Mucosa of descending colon (tissue), 3 donors: Measurements from ENCODE around the gene SLC5A5. TPM values are rescaled to one million over a fixed set of nuclear protein-coding genes. Genes with fewer than 3 reads are reported as not detected.
A peak's percentile ranks its signal among the peaks of the same experiment; 100 is the strongest.

Experiments
- ATAC-seq: fragments of 200-7000 bp; cut with Tn5 transposase; one replicate; pipeline ENCODE4 v1.9.1; 2020; ENCODE audit warnings: mild to moderate bottlenecking, moderate library complexity
- DNase-seq, 3 donors: peaks; one replicate each; pipeline ENCODE4 v3.0.0-alpha.2; 2020
- H3K36me3 ChIP-seq: fragments of 200-600 bp; one replicate; pipeline ENCODE4 v1.8.0; 2021; ENCODE audit warnings: low read depth, mild to moderate bottlenecking
- H3K4me1 ChIP-seq: fragments of 200-600 bp; one replicate; pipeline ENCODE4 v1.8.0; 2021; ENCODE audit warnings: low read depth, mild to moderate bottlenecking
- H3K4me3 ChIP-seq: fragments of 200-600 bp; one replicate; pipeline ENCODE4 v1.8.0; 2021; ENCODE audit warnings: mild to moderate bottlenecking
- H3K9me3 ChIP-seq: fragments of 200-600 bp; one replicate; pipeline ENCODE4 v1.8.0; 2021; ENCODE audit warnings: mild to moderate bottlenecking
- CTCF ChIP-seq: fragments of 200-600 bp; IDR thresholded peaks from one replicate; pipeline ENCODE4 v1.8.0; 2022; ENCODE audit warnings: antibody characterized with exemption, mild to moderate bottlenecking
- intact Hi-C, 2 donors: fragments of 100-400 bp; cut with DNase I in 1 of 2; cut with micrococcal nuclease in 1 of 2; formaldehyde crosslinking; loops; one replicate each; pipeline versions ENCODE4 v1.11.0 to v1.11.1; 2022; cut with DNase I, micrococcal nuclease
- total RNA-seq, 3 donors: library from RNA; stranded (reverse); fragmentation: NEBNext Ultra II Directional in 2 of 3; extraction: Animal tissue kit (Norgen Biotek cat#: 25700) in 2 of 3; gene quantifications; one replicate each; pipeline versions ENCODE4 v1.2.1 to v1.2.4, GENCODE V29; 2021 to 2023
- donor health status: DM: no; HTN: no; CAD: no; lungs with moderate emphysema.
- donor health status: DM: no; HTN: no; CAD: no.
- donor health status: DM: no; HTN: yes; CAD: no.

The SLC5A5 gene
- total RNA-seq, 3 donors from 2014 or later, result 0.19 TPM; not detected in 2

DNA sequence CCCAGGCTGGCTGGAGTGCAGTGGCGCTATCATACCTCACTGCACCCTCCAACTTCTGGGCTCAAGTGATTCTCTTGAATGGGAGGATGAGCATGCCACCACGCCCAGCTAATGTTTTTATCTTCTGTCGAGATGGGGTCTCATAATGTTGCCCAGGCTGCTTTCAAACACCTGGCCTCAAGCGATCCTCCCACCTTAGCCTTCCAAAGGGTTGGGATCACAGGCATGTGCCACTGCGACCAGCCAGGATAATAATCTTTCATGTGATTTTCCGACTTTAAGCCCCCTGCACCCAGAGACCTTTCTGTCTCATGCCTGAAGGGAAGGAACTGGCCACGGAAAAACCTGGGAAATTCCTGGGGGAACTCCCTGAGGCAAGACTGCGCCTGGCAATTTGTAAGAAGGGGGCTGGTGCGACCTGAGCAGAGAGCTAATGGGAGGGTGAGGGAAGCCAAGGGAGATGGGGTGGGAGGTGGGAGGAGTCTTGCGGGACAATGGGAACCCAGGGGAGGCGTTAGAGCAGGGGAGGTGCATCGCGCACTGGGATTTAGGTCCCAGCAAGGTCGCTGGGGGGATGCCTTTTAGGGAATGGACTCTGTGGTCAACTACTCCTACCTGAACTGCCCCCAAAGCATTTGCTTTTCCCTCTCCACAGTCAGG lies 59.9 kb downstream of the SLC5A5 start:
- intact Hi-C loops, result loop anchor here in 1 of 2 donors (2.0 kb wide), 1 partner anchor 73 kb away; the partner anchor contains the start of gene RPL18A
- DNase-seq (no peak), ATAC-seq (no peak)
- Histone ChIP-seq H3K4me1 (peaks cover 19% of the 10 kb centered on the region), H3K9me3 (no peaks in the 10 kb centered on the region), H3K4me3 (no peak overlapping the region), H3K36me3 (no peaks in the 10 kb centered on the region)
- TF ChIP-seq CTCF, result no peak

DNA sequence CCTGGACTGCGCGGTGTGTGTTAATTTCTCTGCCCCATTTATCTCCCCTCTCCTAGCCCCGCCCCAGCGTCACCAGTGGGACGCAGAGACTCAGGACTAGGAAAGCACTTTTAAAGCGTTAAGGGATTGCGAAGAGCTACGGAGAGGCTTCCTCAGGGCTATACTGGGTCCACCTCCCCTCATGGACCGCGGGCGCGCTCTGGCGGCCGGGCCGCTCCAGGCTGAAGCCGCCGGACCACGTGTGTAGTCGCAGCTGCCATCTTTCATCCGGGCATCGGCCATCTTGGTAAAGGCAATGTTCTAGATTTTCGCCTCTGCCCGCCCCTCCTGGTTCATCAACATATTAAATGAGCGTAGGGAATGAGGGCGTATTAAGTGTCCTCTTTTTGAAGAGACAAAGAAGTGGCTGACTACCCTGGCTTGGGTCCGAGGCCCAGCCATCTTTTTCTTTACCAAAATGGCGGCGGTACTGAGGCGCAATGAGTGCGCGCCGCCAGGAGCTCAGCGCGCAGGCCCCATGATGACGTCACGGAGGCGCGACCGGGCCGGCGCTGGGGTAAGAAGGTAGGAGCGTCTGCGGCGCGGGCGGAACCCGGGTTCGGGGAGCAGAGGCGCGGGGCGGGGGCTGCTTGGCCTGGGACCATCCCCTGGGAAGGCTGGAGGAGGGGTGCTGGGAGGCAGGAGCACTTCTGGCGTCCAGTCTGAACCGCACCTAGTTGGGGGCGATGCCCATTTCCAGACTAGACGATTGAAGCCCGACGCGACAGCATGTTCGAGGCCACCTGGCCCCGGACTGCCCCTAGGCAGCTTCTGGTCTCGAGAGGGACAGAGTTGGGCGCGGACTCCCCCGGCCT lies 61.0 kb downstream of the SLC5A5 start, which contains the start of gene CCDC124:
Gene CCDC124 (plus strand): TSS at position 531 of the 854 bp plus-strand sequence. CDS start 3,406 bp downstream, outside the sequence.
- intact Hi-C loops, result loop anchor here in 1 of 2 donors (2.0 kb wide), 1 partner anchor 74 kb away; the partner anchor contains the start of gene RPL18A
- ATAC-seq (peak; percentile 99), DNase-seq (peak; percentile 94 to 96 (median 95))
- Histone ChIP-seq H3K36me3 (no peaks in the 10 kb centered on the region), H3K9me3 (no peaks in the 10 kb centered on the region), H3K4me3 (peak within 1 kb of the TSS; percentile 77), H3K4me1 (peaks cover 19% of the 10 kb centered on the region)
- TF ChIP-seq CTCF, result peak; percentile 72

DNA sequence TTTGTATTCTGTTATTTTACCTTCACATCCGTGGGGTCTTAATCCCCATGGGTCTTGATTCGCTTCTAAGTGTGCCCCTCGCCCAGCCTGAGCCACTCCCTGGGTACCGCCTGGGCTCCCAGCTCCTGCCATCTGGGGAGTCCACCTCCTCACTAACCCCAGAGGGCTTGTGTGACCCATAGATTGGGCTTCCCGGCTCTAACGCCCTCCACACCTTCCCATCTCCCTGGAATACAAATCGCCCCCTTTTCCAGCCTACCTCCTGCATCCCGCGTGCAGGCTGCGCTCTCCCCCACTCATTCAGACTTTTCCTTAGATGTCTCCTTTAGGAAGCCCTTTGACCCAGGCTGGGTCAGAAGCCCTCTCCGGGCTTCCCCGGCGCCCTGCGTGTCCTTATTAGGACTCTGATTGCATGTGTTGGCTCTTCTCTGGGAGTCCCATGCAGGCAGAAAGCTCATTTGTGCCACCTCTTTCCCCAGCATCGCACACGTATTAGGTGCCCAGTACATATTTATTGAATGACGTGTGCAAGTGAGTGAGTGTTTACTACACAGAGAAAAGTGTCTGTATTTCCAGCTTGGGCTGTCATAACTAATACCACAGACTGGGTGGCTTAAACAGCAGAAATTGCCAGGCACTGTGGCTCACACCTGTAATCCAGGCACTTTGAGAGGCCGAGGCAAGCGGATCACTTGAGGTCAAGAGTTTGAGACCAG lies 61.8 kb downstream of the SLC5A5 start:
- DNase-seq (no peak), ATAC-seq (no peak)
- Histone ChIP-seq H3K4me3 (peak overlapping the region; percentile 77), H3K9me3 (no peaks in the 10 kb centered on the region), H3K4me1 (peaks cover 19% of the 10 kb centered on the region), H3K36me3 (no peaks in the 10 kb centered on the region)
- no peak for TF ChIP-seq CTCF
- intact Hi-C loops, result loop anchor here in 1 of 2 donors (2.0 kb wide), 1 partner anchor 75 kb away; the partner anchor contains the start of gene RPL18A

DNA sequence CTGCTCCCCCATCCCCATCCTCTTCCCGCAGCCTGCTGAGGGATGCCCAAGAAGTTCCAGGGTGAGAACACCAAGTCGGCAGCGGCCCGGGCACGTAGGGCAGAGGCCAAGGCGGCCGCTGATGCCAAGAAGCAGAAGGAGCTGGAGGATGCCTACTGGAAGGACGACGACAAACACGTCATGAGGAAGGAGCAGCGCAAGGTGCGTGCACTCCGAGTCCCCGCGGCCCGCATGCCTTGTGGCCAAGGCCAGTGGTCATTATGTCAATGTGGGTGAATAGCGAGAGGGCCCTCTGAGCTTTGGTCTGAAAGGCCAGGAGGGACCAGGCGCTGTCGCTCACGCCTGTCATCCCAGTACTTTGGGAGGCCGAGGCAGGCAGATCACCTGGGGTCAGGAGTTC lies 64.6 kb downstream of the SLC5A5 start:
- no peak for TF ChIP-seq CTCF
- no peak for ATAC-seq
- Histone ChIP-seq H3K4me3 (no peak overlapping the region), H3K9me3 (no peaks in the 10 kb centered on the region), H3K36me3 (no peaks in the 10 kb centered on the region), H3K4me1 (peaks cover 21% of the 10 kb centered on the region)
- no peak for DNase-seq
- intact Hi-C loops, result loop anchor here in 1 of 2 donors (5.0 kb wide), 1 partner anchor 61 kb away; no protein-coding TSS in a partner anchor

- ATAC-seq (no peak), DNase-seq (no peak)
- intact Hi-C loops, result loop anchor here in 1 of 2 donors (5.0 kb wide), 1 partner anchor 60 kb away; no protein-coding TSS in a partner anchor
- no peaks in the 10 kb centered on the region for H3K9me3 ChIP-seq
- no peaks in the 10 kb centered on the region for H3K36me3 ChIP-seq
- no peak for TF ChIP-seq CTCF
- H3K4me3 ChIP-seq, result no peak overlapping the region
- peaks cover 15% of the 10 kb centered on the region for H3K4me1 ChIP-seq
Observed at GRCh38 chr19:17937371-17937900, 65.7 kb downstream of the SLC5A5 start.
